Parathyroid adenoma (tissue), 2 donors: ENCODE results near the gene DNAJC19.

Source experiments
- H2AFZ ChIP-seq: fragments of 300-600 bp; sonication (generic); one replicate; pipeline ENCODE4 v1.7.0; 2017; ENCODE audit warnings: antibody characterized with exemption, mild to moderate bottlenecking
- H3K27ac ChIP-seq: fragments of 300-600 bp; sonication (generic); one replicate; pipeline ENCODE4 v1.7.0; 2017
- H3K27me3 ChIP-seq: fragments of 300-600 bp; sonication (generic); one replicate; pipeline ENCODE4 v1.7.0; 2017; ENCODE audit warnings: low read length; ENCODE audit not compliant: control insufficient read depth, insufficient read depth
- H3K36me3 ChIP-seq: fragments of 300-600 bp; sonication (generic); one replicate; pipeline ENCODE4 v1.7.0; 2017; ENCODE audit warnings: low read length; ENCODE audit not compliant: control insufficient read depth, insufficient read depth
- H3K4me1 ChIP-seq: fragments of 300-600 bp; sonication (generic); one replicate; pipeline ENCODE4 v1.7.0; 2017; ENCODE audit warnings: control low read depth
- H3K4me2 ChIP-seq: fragments of 300-600 bp; sonication (generic); one replicate; pipeline ENCODE4 v1.7.0; 2017; ENCODE audit warnings: low read length
- H3K4me3 ChIP-seq: fragments of 300-600 bp; sonication (generic); one replicate; pipeline ENCODE4 v1.7.0; 2017; ENCODE audit warnings: low read depth, low read length
- H3K79me2 ChIP-seq: fragments of 300-600 bp; sonication (generic); one replicate; pipeline ENCODE4 v1.7.0; 2017; ENCODE audit warnings: control low read depth
- H3K9ac ChIP-seq: fragments of 300-600 bp; sonication (generic); one replicate; pipeline ENCODE4 v1.7.0; 2017; ENCODE audit warnings: mild to moderate bottlenecking
- H3K9me3 ChIP-seq: fragments of 300-600 bp; sonication (generic); one replicate; pipeline ENCODE4 v1.7.0; 2017; ENCODE audit warnings: low read length; ENCODE audit not compliant: control insufficient read depth
- TF ChIP-seq, protein P1 (sequence below): fragments of 300-600 bp; sonication (generic); IDR thresholded peaks from one replicate; pipeline ENCODE4 v1.7.0; 2017; ENCODE audit warnings: antibody characterized with exemption, mild to moderate bottlenecking
- donor health status: primary hyperparathyroidism.

DNAJC19 gene

DNA sequence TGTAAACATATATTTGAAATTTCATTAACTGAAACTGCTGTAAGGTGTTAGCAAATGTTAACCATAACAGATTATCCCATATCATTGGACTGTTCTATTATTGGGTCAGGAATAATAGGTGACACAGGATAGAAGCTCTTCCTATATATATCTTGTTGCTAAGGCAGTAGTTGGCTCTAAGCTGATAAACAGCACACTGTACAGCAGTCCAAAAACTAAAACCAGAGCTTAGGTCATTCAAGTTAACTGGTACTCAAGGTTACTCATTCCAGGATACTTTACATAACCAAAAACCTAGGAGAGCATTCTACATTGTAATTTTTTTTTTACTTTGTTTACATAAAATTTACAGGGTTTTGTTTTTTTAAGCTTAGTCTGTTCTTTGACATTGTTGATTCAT lies 8.9 kb downstream of the DNAJC19 start:
- Histone ChIP-seq H3K36me3 (no peaks in the 10 kb centered on the region), H3K9ac (no peak overlapping the region), H3K4me2 (no peak overlapping the region), H2AFZ (no peak overlapping the region), H3K27me3 (no peaks in the 10 kb centered on the region), H3K4me3 (no peak overlapping the region), H3K4me1 (peaks cover 2% of the 10 kb centered on the region), H3K27ac (no peak overlapping the region), H3K79me2 (no peaks in the 10 kb centered on the region), H3K9me3 (no peaks in the 10 kb centered on the region)
- TF ChIP-seq, protein P1, sequence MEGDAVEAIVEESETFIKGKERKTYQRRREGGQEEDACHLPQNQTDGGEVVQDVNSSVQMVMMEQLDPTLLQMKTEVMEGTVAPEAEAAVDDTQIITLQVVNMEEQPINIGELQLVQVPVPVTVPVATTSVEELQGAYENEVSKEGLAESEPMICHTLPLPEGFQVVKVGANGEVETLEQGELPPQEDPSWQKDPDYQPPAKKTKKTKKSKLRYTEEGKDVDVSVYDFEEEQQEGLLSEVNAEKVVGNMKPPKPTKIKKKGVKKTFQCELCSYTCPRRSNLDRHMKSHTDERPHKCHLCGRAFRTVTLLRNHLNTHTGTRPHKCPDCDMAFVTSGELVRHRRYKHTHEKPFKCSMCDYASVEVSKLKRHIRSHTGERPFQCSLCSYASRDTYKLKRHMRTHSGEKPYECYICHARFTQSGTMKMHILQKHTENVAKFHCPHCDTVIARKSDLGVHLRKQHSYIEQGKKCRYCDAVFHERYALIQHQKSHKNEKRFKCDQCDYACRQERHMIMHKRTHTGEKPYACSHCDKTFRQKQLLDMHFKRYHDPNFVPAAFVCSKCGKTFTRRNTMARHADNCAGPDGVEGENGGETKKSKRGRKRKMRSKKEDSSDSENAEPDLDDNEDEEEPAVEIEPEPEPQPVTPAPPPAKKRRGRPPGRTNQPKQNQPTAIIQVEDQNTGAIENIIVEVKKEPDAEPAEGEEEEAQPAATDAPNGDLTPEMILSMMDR = no peak

DNA sequence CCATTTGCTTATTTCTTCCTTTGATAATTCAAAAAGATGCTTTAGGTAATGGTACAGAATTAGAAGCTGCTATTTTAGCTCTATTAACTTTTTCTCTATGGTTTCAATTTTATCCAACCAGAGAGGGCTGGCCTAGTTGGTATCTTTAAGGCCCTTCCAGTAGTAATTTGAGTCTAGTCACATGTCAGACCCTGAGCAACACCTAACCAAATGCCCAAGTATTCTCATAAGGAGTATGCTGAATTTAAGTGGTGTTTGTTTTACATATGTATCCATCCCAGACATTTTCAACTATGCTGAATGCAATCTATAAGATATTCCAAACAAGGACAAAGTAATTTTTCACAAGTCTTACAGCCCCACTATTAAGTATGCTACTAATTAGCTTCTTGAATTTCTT lies 9.6 kb downstream of the DNAJC19 start:
- TF ChIP-seq, protein P1 = no peak
- Histone ChIP-seq H3K4me1 (peaks cover 2% of the 10 kb centered on the region), H3K4me2 (no peak overlapping the region), H2AFZ (no peak overlapping the region), H3K9ac (no peak overlapping the region), H3K9me3 (no peaks in the 10 kb centered on the region), H3K27ac (no peak overlapping the region), H3K36me3 (no peaks in the 10 kb centered on the region), H3K27me3 (no peaks in the 10 kb centered on the region), H3K4me3 (no peak overlapping the region), H3K79me2 (no peaks in the 10 kb centered on the region)

DNA sequence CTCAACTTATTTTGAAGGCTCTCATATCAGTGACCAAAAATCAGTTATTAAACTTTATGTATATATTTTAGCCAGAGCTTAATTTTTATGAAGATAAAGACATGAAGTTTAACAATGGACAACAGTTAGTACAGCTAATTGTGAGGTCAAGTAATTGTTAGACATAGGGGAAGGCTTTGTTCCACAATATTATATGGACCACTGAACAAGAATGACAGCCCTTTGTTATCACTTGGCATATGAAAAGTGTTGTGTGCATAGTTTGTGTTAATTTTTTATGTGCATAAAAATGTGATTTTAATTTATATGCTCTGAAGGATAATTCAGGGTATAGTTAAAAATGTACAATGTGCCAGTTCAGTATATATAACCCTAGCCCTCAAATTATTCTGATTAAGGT lies 12.0 kb downstream of the DNAJC19 start:
- no peak overlapping the region for H3K4me3 ChIP-seq
- peaks cover 2% of the 10 kb centered on the region for H3K79me2 ChIP-seq
- H3K9me3 ChIP-seq = no peaks in the 10 kb centered on the region
- no peak overlapping the region for H3K27ac ChIP-seq
- no peaks in the 10 kb centered on the region for H3K27me3 ChIP-seq
- no peak overlapping the region for H3K4me2 ChIP-seq
- no peaks in the 10 kb centered on the region for H3K4me1 ChIP-seq
- no peak overlapping the region for H3K9ac ChIP-seq
- no peak overlapping the region for H2AFZ ChIP-seq
- no peaks in the 10 kb centered on the region for H3K36me3 ChIP-seq
- TF ChIP-seq, protein P1 = no peak

DNA sequence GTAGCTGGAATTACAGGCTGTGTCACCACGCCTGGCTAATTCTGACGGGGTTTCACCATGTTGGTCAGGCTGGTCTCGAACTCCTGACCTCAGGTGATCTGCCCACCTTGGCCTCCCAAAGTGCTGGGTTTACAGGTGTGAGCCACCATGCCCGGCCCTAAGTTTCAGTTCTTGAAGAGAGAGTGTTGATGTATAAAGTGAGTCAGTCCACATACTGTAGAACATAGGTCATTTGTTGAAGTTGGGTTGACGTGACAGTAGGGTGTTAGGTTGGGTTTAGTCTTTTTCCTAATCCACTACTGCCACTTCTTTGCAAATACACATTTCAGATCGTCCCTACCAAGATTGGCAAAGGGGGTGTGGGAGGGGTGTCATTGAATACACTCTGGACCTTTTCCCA lies 15.2 kb downstream of the DNAJC19 start:
- TF ChIP-seq, protein P1 = no peak
- no peaks in the 10 kb centered on the region for H3K4me1 ChIP-seq
- H3K36me3 ChIP-seq = no peaks in the 10 kb centered on the region

DNA sequence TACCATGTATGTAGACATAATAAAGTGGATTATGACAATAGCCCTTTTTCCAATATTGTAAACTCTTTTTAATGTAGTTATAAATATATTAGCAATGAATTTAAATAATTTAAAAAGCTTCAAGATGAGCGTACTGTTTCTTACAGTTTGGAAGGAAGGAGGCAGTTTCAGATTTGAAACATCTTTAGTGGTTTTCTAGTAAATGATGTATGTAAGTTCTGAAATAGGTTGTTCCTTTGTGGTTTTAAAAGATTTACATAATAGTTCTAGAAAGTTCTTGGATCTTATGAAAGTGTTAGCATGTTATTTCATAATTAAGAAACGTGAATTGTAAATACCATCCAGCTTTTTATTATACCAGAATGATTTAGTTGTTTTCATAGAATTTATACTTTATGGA lies 16.0 kb downstream of the DNAJC19 start:
- Histone ChIP-seq H3K27ac (no peak overlapping the region), H3K27me3 (no peaks in the 10 kb centered on the region), H3K4me2 (no peak overlapping the region), H3K4me3 (no peak overlapping the region), H3K9me3 (no peaks in the 10 kb centered on the region), H3K4me1 (no peaks in the 10 kb centered on the region), H3K36me3 (no peaks in the 10 kb centered on the region), H3K9ac (no peak overlapping the region), H2AFZ (no peak overlapping the region), H3K79me2 (peaks cover 2% of the 10 kb centered on the region)
- TF ChIP-seq, protein P1 = no peak

More for the DNA sequence above, 15.2 kb downstream of the DNAJC19 start:
- Histone ChIP-seq H3K9ac (no peak overlapping the region), H2AFZ (no peak overlapping the region), H3K79me2 (peaks cover 2% of the 10 kb centered on the region), H3K4me2 (no peak overlapping the region), H3K27me3 (no peaks in the 10 kb centered on the region), H3K27ac (no peak overlapping the region), H3K4me3 (no peak overlapping the region), H3K9me3 (no peaks in the 10 kb centered on the region)
